Hepatocyte (in vitro differentiated cells): ENCODE results near the gene GOLGA1.
"Not testable (repeated sequence)": the region's sequence is repeated elsewhere in the genome, so short reads cannot be mapped to it uniquely, and the experiment has no call there.

Experiments used
- EZH2phosphoT487 ChIP-seq: fragments of 200-600 bp; sonication (generic); IDR thresholded peaks from one replicate; pipeline ENCODE4 v1.6.1; 2018; ENCODE audit warnings: antibody characterized with exemption, mild to moderate bottlenecking, low read depth, moderate library complexity; ENCODE audit not compliant: unreplicated experiment, severe bottlenecking
- TF ChIP-seq, protein P1 (sequence below): fragments of 200-600 bp; sonication (generic); IDR thresholded peaks from 2 replicates; pipeline ENCODE4 v1.5.1; 2016; ENCODE audit warnings: antibody characterized with exemption, mild to moderate bottlenecking; ENCODE audit not compliant: poor library complexity

DNA sequence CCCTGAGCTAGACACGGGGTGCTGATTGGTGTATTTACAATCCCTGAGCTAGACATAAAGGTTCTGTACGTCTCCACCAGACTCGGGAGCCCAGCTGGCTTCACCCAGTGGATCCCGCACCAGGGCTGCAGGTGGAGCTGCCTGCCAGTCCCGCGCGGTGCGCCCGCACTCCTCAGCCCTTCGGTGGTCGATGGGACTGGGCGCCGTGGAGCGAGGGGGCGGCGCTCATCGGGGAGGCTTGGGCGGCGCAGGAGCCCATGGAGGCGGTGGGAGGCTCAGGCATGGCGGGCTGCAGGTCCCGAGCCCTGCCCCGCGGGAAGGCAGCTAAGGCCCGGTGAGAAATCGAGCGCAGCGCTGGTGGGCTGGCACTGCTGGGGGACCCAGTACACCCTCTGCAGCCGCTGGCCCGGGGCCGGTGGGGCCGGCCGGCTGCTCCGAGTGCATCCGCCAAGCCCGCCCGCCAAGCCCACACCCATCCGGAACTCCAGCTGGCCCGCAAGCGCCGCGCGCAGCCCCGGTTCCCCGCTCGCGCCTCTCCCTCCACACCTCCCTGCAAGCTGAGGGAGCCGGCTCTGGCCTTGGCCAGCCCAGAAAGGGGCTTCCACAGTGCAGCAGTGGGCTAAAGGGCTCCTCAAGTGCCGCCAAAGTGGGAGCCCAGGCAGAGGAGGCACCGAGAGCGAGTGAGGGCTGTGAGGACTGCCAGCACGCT, 102.2 kb downstream of the GOLGA1 start:
- TF ChIP-seq, protein P1, sequence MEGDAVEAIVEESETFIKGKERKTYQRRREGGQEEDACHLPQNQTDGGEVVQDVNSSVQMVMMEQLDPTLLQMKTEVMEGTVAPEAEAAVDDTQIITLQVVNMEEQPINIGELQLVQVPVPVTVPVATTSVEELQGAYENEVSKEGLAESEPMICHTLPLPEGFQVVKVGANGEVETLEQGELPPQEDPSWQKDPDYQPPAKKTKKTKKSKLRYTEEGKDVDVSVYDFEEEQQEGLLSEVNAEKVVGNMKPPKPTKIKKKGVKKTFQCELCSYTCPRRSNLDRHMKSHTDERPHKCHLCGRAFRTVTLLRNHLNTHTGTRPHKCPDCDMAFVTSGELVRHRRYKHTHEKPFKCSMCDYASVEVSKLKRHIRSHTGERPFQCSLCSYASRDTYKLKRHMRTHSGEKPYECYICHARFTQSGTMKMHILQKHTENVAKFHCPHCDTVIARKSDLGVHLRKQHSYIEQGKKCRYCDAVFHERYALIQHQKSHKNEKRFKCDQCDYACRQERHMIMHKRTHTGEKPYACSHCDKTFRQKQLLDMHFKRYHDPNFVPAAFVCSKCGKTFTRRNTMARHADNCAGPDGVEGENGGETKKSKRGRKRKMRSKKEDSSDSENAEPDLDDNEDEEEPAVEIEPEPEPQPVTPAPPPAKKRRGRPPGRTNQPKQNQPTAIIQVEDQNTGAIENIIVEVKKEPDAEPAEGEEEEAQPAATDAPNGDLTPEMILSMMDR = not testable (repeated sequence)
- not testable (repeated sequence) for TF ChIP-seq EZH2phosphoT487
